Thymus (tissue), 11 donors: ENCODE data around the gene GPS1. TPM values are rescaled to one million over a fixed set of nuclear protein-coding genes. Genes with fewer than 3 reads are reported as not detected.

ENCODE experiments used
- DNase-seq, 9 donors: peaks; one replicate each; pipeline ENCODE4 v3.0.0-alpha.2; 2013; ENCODE audit warnings: low spot score in 9 of 9, low read depth in 6 of 9, missing footprints in 1 of 9
- H3K27ac ChIP-seq, 2 donors: one replicate each; pipeline ENCODE4 v1.5.1; 2013; ENCODE audit warnings: control low read depth in 1 of 2, low read depth in 1 of 2, low read length in 1 of 2, mild to moderate bottlenecking in 1 of 2, moderate library complexity in 1 of 2
- H3K27me3 ChIP-seq, 2 donors: one replicate each; pipeline ENCODE4 v1.5.1; 2013; ENCODE audit warnings: low read length in 1 of 2; ENCODE audit not compliant: control insufficient read depth in 2 of 2, insufficient read depth in 1 of 2
- H3K36me3 ChIP-seq, 2 donors: one replicate each; pipeline ENCODE4 v1.5.1; 2013; ENCODE audit warnings: low read length in 1 of 2, mild to moderate bottlenecking in 1 of 2, moderate library complexity in 1 of 2; ENCODE audit not compliant: control insufficient read depth in 2 of 2, insufficient read depth in 2 of 2
- H3K4me1 ChIP-seq, 2 donors: one replicate each; pipeline ENCODE4 v1.5.1; 2013; ENCODE audit warnings: low read length in 2 of 2; ENCODE audit not compliant: control insufficient read depth in 2 of 2, insufficient read depth in 2 of 2
- H3K4me3 ChIP-seq, 2 donors: one replicate each; pipeline ENCODE4 v1.5.1; 2013; ENCODE audit warnings: low read length in 2 of 2, control low read depth in 1 of 2, mild to moderate bottlenecking in 1 of 2
- H3K9me3 ChIP-seq, 2 donors: one replicate each; pipeline ENCODE4 v1.5.1; 2013; ENCODE audit warnings: low read length in 1 of 2, mild to moderate bottlenecking in 1 of 2; ENCODE audit not compliant: control insufficient read depth in 2 of 2, insufficient read depth in 1 of 2
- WGBS: extraction: QIAGEN DNeasy Blood & Tissue Kit; methylation state at CpG from one replicate; pipeline ENCODE4 v1.1.7; 2013; 5-methylcytosine and 5-hydroxymethylcytosine counted together
- polyA plus RNA-seq: library from polyadenylated mRNA; stranded (reverse); fragments of 200-250 nt; gene quantifications from one replicate; pipeline ENCODE4 v1.2.3, GENCODE V29; 2013
- total RNA-seq: library from RNA; stranded (reverse); fragments of 120-200 nt; gene quantifications from one replicate; pipeline ENCODE4 v1.2.4, GENCODE V29; 2013
- donor health status: healthy.

The GPS1 gene
- total and polyA plus RNA-seq, 2 donors = 75.8 to 98.3 TPM

- Histone ChIP-seq H3K27ac (peak within 1 kb of the TSS; percentile 86 to 96), H3K36me3 (peaks cover 36 to 40% of the 10 kb centered on the region in 2 donors), H3K4me1 (peaks cover 31 to 41% of the 10 kb centered on the region in 2 donors), H3K9me3 (peaks cover 0 to 5% of the 10 kb centered on the region in 2 donors), H3K4me3 (peak within 1 kb of the TSS; percentile 64 to 89), H3K27me3 (no peaks in the 10 kb centered on the region)
- WGBS = under 1% methylated on average over 124 of the region's 124 CpGs
- peak in 8 of 9 donors; percentile 76 to 94 (median 84) for DNase-seq
Measured at GRCh38 chr17:82098169-82098938, 46.7 kb downstream of the GPS1 start, which contains the start of gene FASN. TSS of gene FASN (minus strand) at chr17:82098236. CDS start at chr17:82096445, 1,791 bp downstream.

GRCh38 chr17:82098939-82099763, 47.5 kb downstream of the GPS1 start:
- H3K9me3 ChIP-seq = peaks cover 0 to 5% of the 10 kb centered on the region in 2 donors
- no peaks in the 10 kb centered on the region for H3K27me3 ChIP-seq
- peak overlapping the region; percentile 86 to 96 for H3K27ac ChIP-seq
- H3K4me3 ChIP-seq = peak overlapping the region; percentile 64 to 89
- 6% methylated on average over 80 of the region's 80 CpGs for WGBS
- H3K4me1 ChIP-seq = peaks cover 31 to 49% of the 10 kb centered on the region in 2 donors
- DNase-seq = peak in 3 of 9 donors; percentile 37 to 64 (median 43)
- H3K36me3 ChIP-seq = peaks cover 28 to 32% of the 10 kb centered on the region in 2 donors

GRCh38 chr17:82100502-82101298, 49.0 kb downstream of the GPS1 start:
- no peaks in the 10 kb centered on the region for H3K27me3 ChIP-seq
- H3K9me3 ChIP-seq = peaks cover 0 to 5% of the 10 kb centered on the region in 2 donors
- H3K4me3 ChIP-seq = no peak overlapping the region
- H3K4me1 ChIP-seq = peaks cover 37 to 61% of the 10 kb centered on the region in 2 donors
- peak overlapping the region; percentile 48 to 86 for H3K27ac ChIP-seq
- no peak for DNase-seq
- peaks cover 14 to 20% of the 10 kb centered on the region in 2 donors for H3K36me3 ChIP-seq
- 90% methylated on average over 35 of the region's 35 CpGs for WGBS

DNA sequence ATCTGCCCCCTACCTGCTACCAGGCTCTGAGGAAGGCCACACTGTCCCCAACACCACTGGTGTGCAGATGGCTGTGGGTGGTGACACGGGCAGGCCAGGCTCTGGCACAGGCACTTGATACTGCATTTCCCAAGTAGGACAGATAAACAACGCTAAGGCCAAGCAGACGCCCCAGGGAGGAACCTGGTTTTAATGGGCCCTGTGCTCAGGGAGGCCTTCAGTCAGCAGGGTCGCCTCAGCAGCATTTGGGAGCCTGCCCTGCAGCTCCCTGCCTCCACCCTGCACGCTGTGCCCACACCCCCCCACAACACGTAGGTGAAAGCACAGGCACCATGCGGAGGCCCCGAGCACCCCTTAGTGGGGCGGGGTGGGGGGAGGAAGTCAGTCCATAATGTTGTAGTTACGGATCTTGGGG, 49.6 kb downstream of the GPS1 start:
- Histone ChIP-seq H3K9me3 (peaks cover 0 to 5% of the 10 kb centered on the region in 2 donors), H3K4me1 (peaks cover 39 to 65% of the 10 kb centered on the region in 2 donors), H3K27ac (peak overlapping the region in 1 of 2 donors; percentile 7), H3K36me3 (peaks cover 8 to 14% of the 10 kb centered on the region in 2 donors), H3K4me3 (no peak overlapping the region), H3K27me3 (no peaks in the 10 kb centered on the region)
- WGBS = 88% methylated on average over 10 of the region's 10 CpGs
- DNase-seq = no peak

DNA sequence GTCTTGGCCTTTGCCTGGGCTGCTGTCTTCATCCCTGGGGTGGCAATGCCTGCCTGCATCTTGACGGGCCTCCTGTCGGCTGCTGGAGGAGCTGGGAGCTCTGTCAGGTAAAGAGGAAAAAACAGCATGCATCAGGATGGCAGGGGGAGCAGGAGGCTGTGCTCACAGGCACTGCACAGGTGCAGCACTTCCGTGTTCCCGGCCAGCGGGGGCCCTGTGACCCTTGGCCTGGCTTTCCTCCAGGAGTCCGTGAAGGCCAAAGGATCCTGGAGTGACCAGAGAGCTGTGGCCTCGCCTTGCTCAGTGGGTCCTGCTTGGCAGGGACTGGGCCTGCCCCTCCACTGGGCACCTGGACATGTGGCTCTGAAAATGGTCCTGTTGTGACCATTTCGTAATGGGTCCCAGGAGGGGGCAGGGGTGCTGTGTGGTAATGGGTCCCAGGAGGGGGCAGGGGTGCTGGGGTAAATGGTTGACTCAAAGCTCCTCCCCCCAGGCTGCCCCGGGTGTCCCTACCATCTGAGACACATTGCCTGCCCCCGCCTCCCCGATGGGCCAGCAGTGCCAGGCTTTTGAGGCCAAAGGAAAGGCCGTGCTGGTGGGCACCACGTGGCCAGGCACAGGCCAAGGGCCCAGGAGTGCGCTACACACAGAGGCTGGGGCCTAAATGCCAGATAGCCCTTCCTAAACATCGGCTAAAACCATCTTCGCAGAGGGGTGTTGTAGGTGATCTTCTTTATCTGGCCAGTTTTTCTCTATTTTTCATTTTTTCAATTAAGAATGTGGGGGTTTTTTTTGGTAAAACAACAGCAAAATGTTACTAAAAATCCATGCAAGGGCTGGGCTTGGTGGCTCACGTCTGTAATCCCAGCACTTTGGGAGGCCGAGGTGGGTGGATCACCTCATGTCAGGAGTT, 50.3 kb downstream of the GPS1 start:
- Histone ChIP-seq H3K36me3 (peaks cover 7 to 10% of the 10 kb centered on the region in 2 donors), H3K27ac (peak overlapping the region in 1 of 2 donors; percentile 9), H3K9me3 (peaks cover 0 to 5% of the 10 kb centered on the region in 2 donors), H3K27me3 (no peaks in the 10 kb centered on the region), H3K4me1 (peaks cover 36 to 65% of the 10 kb centered on the region in 2 donors), H3K4me3 (no peak overlapping the region)
- no peak for DNase-seq
- 88% methylated on average over 18 of the region's 18 CpGs for WGBS

GRCh38 chr17:82103553-82104451, 52.1 kb downstream of the GPS1 start:
- Histone ChIP-seq H3K27me3 (no peaks in the 10 kb centered on the region), H3K27ac (peak overlapping the region in 1 of 2 donors; percentile 10), H3K4me3 (no peak overlapping the region), H3K36me3 (peaks cover 10 to 15% of the 10 kb centered on the region in 2 donors), H3K9me3 (peaks cover 0 to 5% of the 10 kb centered on the region in 2 donors), H3K4me1 (peaks cover 39 to 81% of the 10 kb centered on the region in 2 donors)
- 95% methylated on average over 24 of the region's 24 CpGs for WGBS
- no peak for DNase-seq

GRCh38 chr17:82104797-82105416, 53.2 kb downstream of the GPS1 start:
- peaks cover 7 to 15% of the 10 kb centered on the region in 2 donors for H3K36me3 ChIP-seq
- H3K4me1 ChIP-seq = peaks cover 31 to 79% of the 10 kb centered on the region in 2 donors
- H3K9me3 ChIP-seq = peaks cover 0 to 5% of the 10 kb centered on the region in 2 donors
- H3K27me3 ChIP-seq = no peaks in the 10 kb centered on the region
- no peak for DNase-seq
- peak overlapping the region in 1 of 2 donors; percentile 4 for H3K27ac ChIP-seq
- H3K4me3 ChIP-seq = no peak overlapping the region
- over 99% methylated on average over 11 of the region's 11 CpGs for WGBS
